ENCODE results near the gene ZC3HAV1. TPM values are rescaled to one million over a fixed set of nuclear protein-coding genes. Genes with fewer than 3 reads are reported as not detected.
"Not testable (repeated sequence)": the region's sequence is repeated elsewhere in the genome, so short reads cannot be mapped to it uniquely, and the experiment has no call there.

Gene ZC3HAV1
- total RNA-seq, 1 donor from 2014 or later: 89.7 TPM

- not testable (repeated sequence) for H3K27me3 Mint-ChIP-seq (ENCODE audit: insufficient read depth); H3K9me3 Mint-ChIP-seq; DNase-seq (ENCODE audit: low spot score)
- Mint-ChIP-seq H3K4me3 (peak overlapping the region; percentile 80), H3K4me1 (ENCODE audit: low read depth) (peaks cover 81% of the 10 kb centered on the region), H3K36me3 (ENCODE audit: low read depth) (peaks cover 50% of the 10 kb centered on the region), H3K27ac (peak overlapping the region; percentile 97)
- intact Hi-C loops (cut with micrococcal nuclease): loop anchor here (2.0 kb wide), 1 partner anchor 19 kb away; no protein-coding TSS in a partner anchor
Observed at GRCh38 chr7:139093512-139093911, 16.0 kb downstream of the ZC3HAV1 start.

DNA sequence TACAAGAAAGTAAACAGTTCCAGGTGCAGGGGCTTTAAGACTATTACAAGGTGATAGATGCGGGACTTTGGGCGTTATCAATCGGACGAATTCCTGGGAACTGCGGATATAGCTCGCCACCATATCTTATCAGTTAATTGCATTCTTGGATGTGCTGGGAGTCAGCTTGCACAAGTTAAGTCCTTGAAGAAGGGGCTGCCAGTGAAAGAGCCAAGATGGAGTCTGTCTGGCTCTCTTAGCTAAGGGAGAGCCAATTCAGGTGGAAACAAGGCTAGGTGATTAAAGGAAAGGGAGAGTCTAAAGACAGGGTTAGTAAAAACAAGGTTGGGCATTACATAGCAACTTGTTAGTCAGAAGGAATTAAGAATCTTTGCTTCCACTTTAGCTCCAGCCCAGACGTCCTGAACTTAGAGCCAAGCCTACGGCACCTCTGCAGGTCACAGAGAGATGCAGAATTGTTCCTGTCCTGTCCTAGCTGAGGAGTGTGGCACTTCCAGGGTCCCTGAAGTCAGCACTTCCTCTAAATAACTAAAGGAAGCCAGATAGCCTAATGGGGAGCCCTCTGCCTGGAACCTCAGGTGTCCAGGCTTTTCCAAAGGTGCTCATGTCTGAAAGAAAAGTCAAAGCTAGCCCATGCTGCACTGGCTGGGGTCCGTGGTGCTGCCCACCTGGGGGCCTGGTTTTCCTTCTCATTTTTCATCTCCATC is 17.3 kb downstream of the ZC3HAV1 start:
- intact Hi-C loops (cut with micrococcal nuclease): loop anchor here (2.0 kb wide), 1 partner anchor 17 kb away; no protein-coding TSS in a partner anchor
- no peak for DNase-seq (ENCODE audit: low spot score)
- Mint-ChIP-seq H3K36me3 (ENCODE audit: low read depth) (peaks cover 57% of the 10 kb centered on the region), H3K27ac (peak overlapping the region; percentile 97), H3K9me3 (peaks cover 6% of the 10 kb centered on the region), H3K4me1 (ENCODE audit: low read depth) (peaks cover 83% of the 10 kb centered on the region), H3K27me3 (ENCODE audit: insufficient read depth) (no peaks in the 10 kb centered on the region), H3K4me3 (peak overlapping the region; percentile 80)

GRCh38 chr7:139091677-139091996 is 17.9 kb downstream of the ZC3HAV1 start:
- H3K27ac Mint-ChIP-seq: peak overlapping the region; percentile 97
- peaks cover 12% of the 10 kb centered on the region for H3K9me3 Mint-ChIP-seq
- no peaks in the 10 kb centered on the region for H3K27me3 Mint-ChIP-seq (ENCODE audit: insufficient read depth)
- peaks cover 86% of the 10 kb centered on the region for H3K4me1 Mint-ChIP-seq (ENCODE audit: low read depth)
- intact Hi-C loops (cut with micrococcal nuclease): no loop called here
- H3K4me3 Mint-ChIP-seq: peak overlapping the region; percentile 80
- no peak for DNase-seq (ENCODE audit: low spot score)
- peaks cover 60% of the 10 kb centered on the region for H3K36me3 Mint-ChIP-seq (ENCODE audit: low read depth)

- Mint-ChIP-seq H3K4me3 (no peak overlapping the region), H3K4me1 (ENCODE audit: low read depth) (peaks cover 87% of the 10 kb centered on the region), H3K27me3 (ENCODE audit: insufficient read depth) (no peaks in the 10 kb centered on the region), H3K27ac (peak overlapping the region; percentile 74), H3K9me3 (peaks cover 15% of the 10 kb centered on the region), H3K36me3 (ENCODE audit: low read depth) (peaks cover 66% of the 10 kb centered on the region)
- intact Hi-C loops (cut with micrococcal nuclease): no loop called here
- no peak for DNase-seq (ENCODE audit: low spot score)
Observed at GRCh38 chr7:139089118-139089517, 20.4 kb downstream of the ZC3HAV1 start.

GRCh38 chr7:139088268-139088667 is 21.3 kb downstream of the ZC3HAV1 start:
- peak overlapping the region; percentile 64 for H3K27ac Mint-ChIP-seq
- peak overlapping the region; percentile 37 for H3K4me3 Mint-ChIP-seq
- intact Hi-C loops (cut with micrococcal nuclease): no loop called here

DNA sequence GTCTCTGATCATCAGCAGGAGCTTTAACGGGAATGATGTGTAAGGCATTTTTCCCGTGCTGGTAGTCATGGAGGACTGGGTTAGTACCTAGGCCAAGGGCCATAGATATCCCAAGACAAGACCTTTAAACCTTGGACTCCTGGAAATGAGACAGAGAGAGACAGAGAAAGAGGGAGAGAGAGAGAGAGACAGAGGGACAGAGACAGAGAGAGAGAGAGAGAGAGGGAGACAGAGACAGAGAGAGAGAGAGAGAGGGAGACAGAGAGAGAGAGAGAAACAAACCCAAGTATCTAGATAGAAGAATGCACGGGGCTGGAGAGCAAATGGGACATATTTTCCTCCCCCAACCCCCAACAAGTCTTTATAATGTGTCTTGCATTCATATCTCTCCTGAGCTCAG is 22.3 kb downstream of the ZC3HAV1 start:
- H3K9me3 Mint-ChIP-seq: peaks cover 15% of the 10 kb centered on the region
- intact Hi-C loops (cut with micrococcal nuclease): no loop called here
- peaks cover 70% of the 10 kb centered on the region for H3K36me3 Mint-ChIP-seq (ENCODE audit: low read depth)
- DNase-seq (ENCODE audit: low spot score): no peak
- H3K4me3 Mint-ChIP-seq: no peak overlapping the region
- H3K27ac Mint-ChIP-seq: peak overlapping the region; percentile 88
- peaks cover 85% of the 10 kb centered on the region for H3K4me1 Mint-ChIP-seq (ENCODE audit: low read depth)
- no peaks in the 10 kb centered on the region for H3K27me3 Mint-ChIP-seq (ENCODE audit: insufficient read depth)

More at GRCh38 chr7:139088268-139088667, 21.3 kb downstream of the ZC3HAV1 start:
- no peaks in the 10 kb centered on the region for H3K27me3 Mint-ChIP-seq (ENCODE audit: insufficient read depth)
- H3K36me3 Mint-ChIP-seq (ENCODE audit: low read depth): peaks cover 70% of the 10 kb centered on the region
- H3K4me1 Mint-ChIP-seq (ENCODE audit: low read depth): peaks cover 85% of the 10 kb centered on the region
- no peak for DNase-seq (ENCODE audit: low spot score)
- H3K9me3 Mint-ChIP-seq: peaks cover 15% of the 10 kb centered on the region

DNA sequence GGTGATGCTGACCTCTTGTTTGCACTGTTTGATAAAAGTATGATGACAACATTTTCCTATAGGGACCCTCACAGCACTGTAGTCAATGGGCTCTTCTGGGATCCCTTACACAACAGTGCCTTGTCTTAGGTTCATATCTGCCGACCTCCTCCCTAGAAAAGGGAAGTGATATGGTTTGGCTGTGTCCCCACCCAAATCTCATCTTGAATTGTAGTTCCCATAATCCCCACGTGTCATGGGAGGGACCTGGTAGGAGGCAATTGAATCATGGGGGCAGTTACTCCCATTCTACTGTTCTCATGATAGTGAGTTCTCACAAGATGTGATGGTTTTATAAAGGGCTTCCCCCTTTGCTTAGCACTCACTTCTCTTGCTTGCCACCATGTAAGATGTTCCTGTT is 23.1 kb downstream of the ZC3HAV1 start:
- peaks cover 66% of the 10 kb centered on the region for H3K36me3 Mint-ChIP-seq (ENCODE audit: low read depth)

GRCh38 chr7:139084709-139085108 is 24.8 kb downstream of the ZC3HAV1 start:
- peaks cover 84% of the 10 kb centered on the region for H3K4me1 Mint-ChIP-seq (ENCODE audit: low read depth)
- intact Hi-C loops (cut with micrococcal nuclease): loop anchor here (1.0 kb wide), 3 partner anchors 9 to 20 kb away; no protein-coding TSS in a partner anchor
- peak overlapping the region; percentile 88 for H3K27ac Mint-ChIP-seq
- DNase-seq (ENCODE audit: low spot score): no peak
- no peak overlapping the region for H3K4me3 Mint-ChIP-seq
- no peaks in the 10 kb centered on the region for H3K27me3 Mint-ChIP-seq (ENCODE audit: insufficient read depth)
- peaks cover 76% of the 10 kb centered on the region for H3K36me3 Mint-ChIP-seq (ENCODE audit: low read depth)
- H3K9me3 Mint-ChIP-seq: peaks cover 15% of the 10 kb centered on the region

More for the DNA sequence above, 23.1 kb downstream of the ZC3HAV1 start:
- DNase-seq (ENCODE audit: low spot score): no peak
- peaks cover 15% of the 10 kb centered on the region for H3K9me3 Mint-ChIP-seq
- intact Hi-C loops (cut with micrococcal nuclease): no loop called here
- H3K27me3 Mint-ChIP-seq (ENCODE audit: insufficient read depth): no peaks in the 10 kb centered on the region
- H3K4me1 Mint-ChIP-seq (ENCODE audit: low read depth): peaks cover 78% of the 10 kb centered on the region
- no peak overlapping the region for H3K4me3 Mint-ChIP-seq
- H3K27ac Mint-ChIP-seq: peak overlapping the region; percentile 88

DNA sequence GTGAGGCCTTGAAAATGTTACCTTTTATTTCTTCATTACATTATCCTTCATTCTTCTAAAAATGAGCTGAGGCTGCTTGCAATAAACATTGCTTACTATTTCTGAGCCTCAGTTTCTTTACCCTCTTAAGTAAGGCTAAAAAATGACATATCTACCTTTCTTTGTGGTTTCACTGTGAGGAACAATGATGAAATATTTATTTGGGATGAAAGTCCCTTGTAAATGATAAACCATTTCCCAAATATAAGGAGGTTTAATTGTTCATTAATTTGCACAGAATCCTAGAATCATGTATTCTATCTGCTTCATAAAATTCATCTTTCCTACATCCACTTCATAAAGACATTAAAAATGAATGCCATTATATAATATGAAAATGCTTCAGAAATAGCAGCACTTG is 27.9 kb downstream of the ZC3HAV1 start:
- Mint-ChIP-seq H3K4me1 (ENCODE audit: low read depth) (peaks cover 76% of the 10 kb centered on the region), H3K27me3 (ENCODE audit: insufficient read depth) (no peaks in the 10 kb centered on the region), H3K9me3 (peaks cover 3% of the 10 kb centered on the region), H3K27ac (peak overlapping the region; percentile 87), H3K36me3 (ENCODE audit: low read depth) (peaks cover 72% of the 10 kb centered on the region), H3K4me3 (no peak overlapping the region)
- no peak for DNase-seq (ENCODE audit: low spot score)
- intact Hi-C loops (cut with micrococcal nuclease): no loop called here

DNA sequence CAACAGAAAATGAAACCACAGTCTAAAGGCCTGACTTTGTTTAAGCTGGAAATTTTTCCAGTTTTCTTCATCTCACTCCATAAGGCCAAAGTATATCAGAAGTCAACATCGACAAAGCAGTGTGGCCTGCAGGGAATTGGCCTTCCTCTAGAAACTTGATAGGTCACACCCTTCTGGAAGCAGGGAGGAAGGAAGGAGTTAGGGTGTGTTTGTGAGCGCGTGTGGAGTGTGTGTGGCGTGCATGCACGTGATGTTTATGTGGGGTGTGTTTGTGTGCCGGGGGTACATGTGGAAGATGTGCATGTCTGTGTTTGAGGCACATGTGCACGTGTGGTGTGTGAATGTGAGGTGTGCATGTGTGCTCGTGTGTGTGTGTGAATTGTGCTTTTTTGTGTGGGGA is 28.6 kb downstream of the ZC3HAV1 start:
- peaks cover 75% of the 10 kb centered on the region for H3K4me1 Mint-ChIP-seq (ENCODE audit: low read depth)
- peak overlapping the region; percentile 44 for H3K4me3 Mint-ChIP-seq
- H3K36me3 Mint-ChIP-seq (ENCODE audit: low read depth): peaks cover 69% of the 10 kb centered on the region
- intact Hi-C loops (cut with micrococcal nuclease): no loop called here
- no peak for DNase-seq (ENCODE audit: low spot score)
- H3K9me3 Mint-ChIP-seq: no peaks in the 10 kb centered on the region
- H3K27me3 Mint-ChIP-seq (ENCODE audit: insufficient read depth): no peaks in the 10 kb centered on the region
- H3K27ac Mint-ChIP-seq: peak overlapping the region; percentile 87

GRCh38 chr7:139079861-139080260 is 29.7 kb downstream of the ZC3HAV1 start:
- intact Hi-C loops (cut with micrococcal nuclease): no loop called here
- DNase-seq (ENCODE audit: low spot score): no peak
- Mint-ChIP-seq H3K4me1 (ENCODE audit: low read depth) (peaks cover 70% of the 10 kb centered on the region), H3K36me3 (ENCODE audit: low read depth) (peaks cover 64% of the 10 kb centered on the region), H3K9me3 (no peaks in the 10 kb centered on the region), H3K27ac (peak overlapping the region; percentile 76), H3K4me3 (no peak overlapping the region), H3K27me3 (ENCODE audit: insufficient read depth) (no peaks in the 10 kb centered on the region)

DNA sequence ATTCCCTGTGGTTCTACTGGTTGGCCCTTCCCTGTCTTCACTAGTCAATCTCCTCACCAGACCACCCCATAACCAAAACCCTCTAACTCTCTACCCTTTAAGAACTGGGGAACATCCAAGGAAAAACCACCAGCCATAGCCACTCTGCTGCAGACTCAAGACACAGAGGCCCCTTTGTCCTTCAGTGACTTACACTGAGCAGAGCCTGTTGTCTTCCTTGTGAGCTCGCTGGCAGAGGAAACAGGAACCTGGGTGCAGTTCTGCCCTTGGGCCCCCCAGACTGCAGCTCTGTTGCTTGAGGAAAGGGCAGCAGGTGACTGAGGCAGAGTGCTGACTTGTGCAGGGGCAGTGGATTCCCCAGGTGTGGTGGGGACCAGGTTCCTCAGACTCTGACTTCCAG is 30.6 kb downstream of the ZC3HAV1 start:
- Mint-ChIP-seq H3K4me1 (ENCODE audit: low read depth) (peaks cover 66% of the 10 kb centered on the region), H3K36me3 (ENCODE audit: low read depth) (peaks cover 60% of the 10 kb centered on the region), H3K9me3 (no peaks in the 10 kb centered on the region), H3K27ac (peak overlapping the region; percentile 76), H3K27me3 (ENCODE audit: insufficient read depth) (no peaks in the 10 kb centered on the region), H3K4me3 (no peak overlapping the region)
- DNase-seq (ENCODE audit: low spot score): no peak
- intact Hi-C loops (cut with micrococcal nuclease): no loop called here

GRCh38 chr7:139078399-139078798 is 31.1 kb downstream of the ZC3HAV1 start:
- intact Hi-C loops (cut with micrococcal nuclease): no loop called here
- H3K36me3 Mint-ChIP-seq (ENCODE audit: low read depth): peaks cover 60% of the 10 kb centered on the region
- H3K27ac Mint-ChIP-seq: peak overlapping the region; percentile 76
- DNase-seq (ENCODE audit: low spot score): no peak
- no peak overlapping the region for H3K4me3 Mint-ChIP-seq
- H3K9me3 Mint-ChIP-seq: no peaks in the 10 kb centered on the region
- no peaks in the 10 kb centered on the region for H3K27me3 Mint-ChIP-seq (ENCODE audit: insufficient read depth)
- peaks cover 67% of the 10 kb centered on the region for H3K4me1 Mint-ChIP-seq (ENCODE audit: low read depth)

Data from activated T-helper 1 cell treated with anti-CD3 and anti-CD28 coated beads, Interleukin-12 subunit alpha, Interleukin-12 subunit beta, Interleukin-2, Interleukin-4 antibody, amounts not matched to agents 30 ng/mL and 10 ng/mL and 1 ng/mL, durations not matched to agents 14 hours and 24 hours and 36 hours (primary cell).